Forelimb muscle (tissue), 1 donor: ENCODE results near the gene MT1H. TPM values are rescaled to one million over a fixed set of nuclear protein-coding genes. Genes with fewer than 3 reads are reported as not detected.
"Not testable (repeated sequence)": the region's sequence is repeated elsewhere in the genome, so short reads cannot be mapped to it uniquely, and the experiment has no call there.

Experiments used
- DNase-seq: peaks from one replicate; pipeline ENCODE4 v3.0.0-alpha.2; 2013; ENCODE audit warnings: low read depth
- polyA plus RNA-seq: library from polyadenylated mRNA; unstranded; fragments of 120-200 nt; gene quantifications from one replicate; pipeline ENCODE4 v1.2.1, GENCODE V29; 2013; ENCODE audit not compliant: insufficient read length

MT1H gene
- polyA plus RNA-seq, result not detected

DNA sequence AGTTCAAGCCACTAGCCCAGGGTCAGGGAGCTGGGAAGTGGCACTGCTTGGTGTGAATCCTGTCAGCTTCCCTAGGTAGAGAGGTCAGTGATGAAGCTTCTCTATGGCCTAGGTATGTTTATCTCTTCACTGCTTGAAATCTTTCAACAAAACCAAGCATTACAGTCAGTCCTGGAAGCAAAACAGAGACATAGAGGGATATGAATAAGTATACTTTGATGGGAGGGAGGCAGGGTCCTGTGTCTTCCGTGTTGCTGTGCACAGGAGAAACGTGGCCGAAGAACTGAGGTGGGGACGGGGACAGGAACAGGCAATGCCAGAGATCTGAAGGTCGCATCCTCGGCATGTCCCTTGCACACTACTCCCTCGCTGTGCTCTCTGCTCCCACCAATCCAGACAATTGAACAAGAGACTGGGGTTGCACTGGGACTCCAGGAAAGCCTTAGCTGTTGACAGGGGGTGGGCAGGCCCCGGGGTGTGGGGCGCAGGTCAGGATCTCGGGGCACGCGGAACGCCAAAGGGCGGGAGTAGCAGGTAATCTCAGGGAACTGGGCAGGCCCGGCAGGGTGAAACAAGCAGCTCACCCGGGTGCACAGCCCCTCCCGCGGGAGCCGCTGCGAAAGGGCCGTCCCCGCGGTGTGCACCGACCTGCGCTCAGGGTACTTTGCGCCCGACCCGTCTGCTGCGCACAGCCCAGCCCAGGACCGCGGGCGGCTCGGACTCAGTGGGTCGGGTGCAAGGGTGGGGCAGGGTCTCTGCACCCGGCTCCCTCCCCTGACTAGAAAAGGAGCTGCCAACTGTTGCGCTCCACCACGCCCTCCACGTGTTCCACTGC is at the start of gene MT1H:
MT1H (plus strand) TSS at position 810 of the 835 bp plus-strand sequence. CDS start 71 bp downstream, outside the sequence.
- no peak for DNase-seq

DNA sequence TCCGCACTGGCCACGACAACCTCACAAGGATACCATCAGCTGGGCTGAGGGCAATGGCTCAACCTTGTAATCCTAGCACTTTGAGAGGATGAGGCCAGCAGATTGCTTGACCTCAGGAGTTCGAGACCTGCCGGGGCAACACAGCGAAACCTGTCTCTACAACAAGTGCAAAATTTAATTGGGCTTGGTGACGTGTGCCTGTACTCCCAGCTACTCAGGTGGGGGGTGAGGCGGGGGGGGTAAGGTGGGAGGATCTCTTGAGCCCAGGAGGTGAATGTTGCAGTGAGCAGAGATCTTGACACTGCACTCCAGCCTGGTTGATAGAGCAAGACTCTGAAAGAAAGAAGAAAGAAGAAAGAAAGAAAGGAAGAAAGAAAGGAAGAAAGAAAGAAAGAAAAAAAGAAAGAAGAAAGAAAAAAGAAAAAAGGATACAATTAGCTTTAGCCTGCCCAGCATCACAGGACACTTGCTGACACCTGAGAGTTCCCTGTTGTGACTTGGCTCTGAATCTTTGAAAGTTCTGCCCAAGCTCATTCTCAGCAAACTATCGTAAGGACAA is 49.2 kb upstream of the MT1H start:
- DNase-seq, result no peak

DNA sequence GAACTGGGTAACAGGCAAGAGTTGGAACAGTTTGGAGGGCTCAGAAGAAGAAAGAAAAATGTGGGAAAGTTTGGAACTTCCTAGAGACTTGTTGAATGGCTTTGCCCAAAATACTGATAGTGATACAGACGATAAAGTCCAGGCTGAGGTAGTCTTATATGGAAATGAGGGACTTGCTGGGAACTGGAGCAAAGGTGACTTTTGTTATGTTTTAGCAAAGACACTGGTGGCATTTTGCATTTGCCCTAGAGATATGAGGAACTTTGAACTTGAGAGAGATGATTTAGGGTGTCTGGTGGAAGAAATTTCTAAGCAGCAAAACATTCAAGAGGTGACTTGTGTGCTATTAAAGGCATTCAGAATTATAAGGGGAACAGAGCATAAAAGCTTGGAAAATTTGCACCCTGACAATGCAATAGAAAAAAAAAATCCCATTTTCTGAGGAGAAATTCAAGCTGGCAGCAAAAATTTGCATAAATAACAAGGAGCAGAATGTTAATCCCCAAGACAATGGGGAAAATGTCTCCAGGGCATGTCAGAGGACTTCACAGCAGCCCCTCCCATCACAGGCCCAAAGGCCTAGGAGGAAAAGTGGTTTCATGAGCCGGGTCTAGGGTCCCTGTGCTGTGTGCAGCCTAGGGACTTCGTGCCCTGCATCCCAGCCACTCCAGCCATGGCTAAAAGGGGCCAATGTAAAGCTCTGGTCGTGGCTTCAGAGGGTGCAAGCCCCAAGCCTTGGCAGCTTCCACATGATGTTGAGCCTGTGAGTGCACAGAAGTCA is 47.8 kb upstream of the MT1H start:
- DNase-seq, result not testable (repeated sequence)

DNA sequence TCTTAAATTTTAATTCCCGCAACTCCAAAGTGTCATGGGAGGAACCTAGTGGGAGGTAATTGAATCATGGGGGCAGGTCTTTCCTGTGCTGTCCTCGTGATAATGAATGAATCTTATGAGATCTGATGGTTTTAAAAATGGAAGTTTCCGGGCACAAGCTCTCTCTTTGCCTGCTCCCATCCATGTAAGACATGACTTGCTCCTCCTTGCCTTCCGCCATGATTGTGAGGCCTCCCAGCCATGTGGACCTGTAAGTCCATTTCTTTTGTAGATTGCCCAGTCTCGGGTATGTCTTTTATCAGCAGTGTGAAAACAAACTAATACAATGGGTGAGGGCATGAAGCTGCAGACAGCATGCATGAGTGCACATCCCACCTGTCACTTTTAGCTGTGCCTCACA is 46.4 kb upstream of the MT1H start:
- not testable (repeated sequence) for DNase-seq

DNA sequence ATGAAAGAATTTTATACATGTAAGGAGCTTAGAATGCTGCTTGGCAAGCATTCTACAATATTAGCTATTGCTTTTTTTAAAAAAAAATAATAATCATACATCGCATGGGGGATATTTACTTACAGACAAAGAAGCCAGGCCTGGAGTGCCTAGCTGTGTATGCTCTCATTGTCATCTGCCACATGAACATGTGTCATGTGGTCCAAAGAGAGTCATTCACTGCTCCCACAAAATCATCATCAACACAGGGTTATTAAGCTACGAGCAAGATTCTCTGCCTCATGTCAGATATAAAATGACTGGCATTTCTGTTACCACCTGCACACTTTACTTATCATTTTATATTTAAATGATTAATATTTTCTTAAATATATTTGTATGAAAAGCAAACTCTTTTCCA is 46.0 kb upstream of the MT1H start:
- no peak for DNase-seq

DNA sequence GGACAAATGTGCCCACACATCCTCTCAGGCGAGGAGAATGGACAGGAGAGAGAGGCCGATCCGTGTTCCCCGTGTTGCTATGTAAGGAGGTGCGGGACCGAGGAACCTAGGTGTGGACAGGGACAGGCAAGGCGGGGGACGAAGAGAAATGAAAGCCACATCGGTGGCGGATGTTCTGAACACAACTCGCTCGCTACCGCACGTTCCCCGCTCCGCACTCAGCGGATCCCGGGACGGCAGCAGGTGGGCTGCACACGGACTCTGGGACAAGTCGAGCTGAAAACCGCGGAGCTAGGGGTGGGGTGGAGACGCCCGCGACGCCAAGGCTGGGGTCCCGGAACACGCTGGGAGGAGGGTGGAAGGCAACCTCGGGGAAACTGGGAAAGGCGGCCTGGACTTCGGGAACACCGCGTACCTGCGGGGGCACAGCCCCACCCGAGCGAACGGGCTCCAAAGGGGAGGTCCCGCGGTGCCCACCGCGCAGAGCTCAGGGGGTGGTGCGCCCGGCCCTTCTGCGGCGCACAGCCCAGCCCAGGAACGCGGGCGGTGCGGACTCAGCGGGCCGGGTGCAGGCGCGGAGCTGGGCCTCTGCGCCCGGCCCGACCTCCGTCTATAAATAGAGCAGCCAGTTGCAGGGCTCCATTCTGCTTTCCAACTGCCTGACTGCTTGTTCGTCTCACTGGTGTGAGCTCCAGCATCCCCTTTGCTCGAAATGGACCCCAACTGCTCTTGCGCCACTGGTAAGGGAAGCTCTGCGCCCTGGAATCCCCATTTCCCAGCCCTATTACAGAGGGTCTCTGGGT is 44.3 kb upstream of the MT1H start, which contains the start of gene MT1E:
MT1E (plus strand) TSS at position 642 of the 803 bp plus-strand sequence; CDS start at position 713, 71 bp downstream.
- no peak for DNase-seq

DNA sequence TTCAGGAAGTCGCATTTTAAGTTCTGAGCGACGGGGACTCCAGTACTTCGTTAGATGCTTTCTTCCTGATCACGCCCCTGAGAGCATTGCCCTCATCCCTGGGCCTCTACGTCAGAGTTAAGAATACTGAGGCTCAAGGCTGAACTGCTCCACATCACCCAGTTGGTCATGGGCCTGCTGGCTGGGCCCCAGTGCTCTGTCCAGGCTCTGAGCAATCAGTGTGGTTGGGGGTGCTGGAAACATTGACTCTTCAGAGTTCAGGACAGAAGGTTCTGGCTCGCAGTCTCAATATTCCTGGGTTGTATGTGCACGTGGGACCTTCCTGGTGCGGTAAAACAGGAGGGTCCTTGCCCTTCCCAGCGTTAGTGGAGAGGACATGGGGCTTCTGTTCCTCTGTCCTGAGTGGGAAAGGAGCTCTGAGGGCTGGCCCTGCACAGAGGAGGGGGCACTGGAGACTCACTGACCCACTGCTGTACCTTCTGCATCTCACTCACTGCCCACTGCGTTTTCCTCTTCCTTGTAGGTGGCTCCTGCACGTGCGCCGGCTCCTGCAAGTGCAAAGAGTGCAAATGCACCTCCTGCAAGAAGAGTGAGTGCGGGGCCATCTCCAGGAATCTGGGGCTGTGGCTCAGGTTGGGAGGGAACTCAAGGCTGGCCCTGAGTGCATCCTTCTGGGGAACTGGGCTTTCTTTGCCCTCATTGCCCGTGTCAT is 43.5 kb upstream of the MT1H start:
- no peak for DNase-seq

DNA sequence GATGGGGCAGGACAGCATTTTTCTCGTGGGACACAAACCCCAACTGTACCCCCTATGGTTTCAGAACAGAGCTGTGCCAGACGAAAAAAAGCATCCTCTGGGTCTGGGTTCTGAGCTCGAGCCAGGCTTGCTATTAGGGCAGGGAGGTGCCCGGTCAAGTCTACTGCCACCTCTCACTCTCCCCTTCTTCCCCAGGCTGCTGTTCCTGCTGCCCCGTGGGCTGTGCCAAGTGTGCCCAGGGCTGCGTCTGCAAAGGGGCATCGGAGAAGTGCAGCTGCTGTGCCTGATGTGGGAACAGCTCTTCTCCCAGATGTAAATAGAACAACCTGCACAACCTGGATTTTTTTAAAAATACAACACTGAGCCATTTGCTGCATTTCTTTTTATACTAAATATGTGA is 42.9 kb upstream of the MT1H start:
- no peak for DNase-seq

DNA sequence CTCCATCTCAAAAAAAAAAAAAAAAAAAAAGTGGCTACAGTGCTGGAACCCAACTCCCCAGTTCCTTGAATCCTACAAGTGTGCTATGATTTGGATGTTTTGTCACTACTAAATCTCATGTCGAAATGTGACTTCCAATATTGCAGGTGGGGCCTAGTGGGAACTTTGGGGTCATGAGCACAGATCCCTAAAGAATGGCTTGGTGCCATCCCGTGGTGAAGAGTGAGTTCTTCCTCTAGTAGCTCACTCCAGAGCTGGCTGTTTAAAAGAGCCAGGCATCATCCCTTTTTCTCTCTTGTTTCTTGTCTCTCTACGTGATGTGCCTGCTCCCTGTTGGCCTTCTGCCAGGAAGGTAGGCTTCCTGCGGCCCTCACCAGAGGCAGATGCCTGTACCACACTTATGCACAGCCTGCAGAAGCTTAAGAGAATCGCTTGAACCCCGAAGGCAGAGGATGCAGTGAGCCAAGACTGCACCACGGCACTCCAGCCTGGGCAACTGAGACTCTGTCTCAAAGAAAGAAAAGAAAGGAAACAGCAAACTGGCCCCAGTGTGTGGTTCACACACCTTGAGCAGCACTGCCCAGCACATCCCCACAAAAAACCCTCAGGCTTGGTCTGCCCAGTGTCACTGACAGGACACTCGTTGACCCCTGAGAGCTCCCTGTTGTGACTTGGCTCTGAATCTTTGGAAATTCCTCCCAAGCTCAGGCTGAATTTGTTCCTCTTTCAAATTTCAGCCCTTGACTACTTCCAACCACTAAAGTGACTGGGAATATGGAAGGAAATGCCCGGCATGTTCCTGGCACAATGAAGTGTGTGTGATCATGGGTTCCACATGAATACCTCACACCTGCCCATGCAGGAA is 40.9 kb upstream of the MT1H start:
- DNase-seq, result no peak

DNA sequence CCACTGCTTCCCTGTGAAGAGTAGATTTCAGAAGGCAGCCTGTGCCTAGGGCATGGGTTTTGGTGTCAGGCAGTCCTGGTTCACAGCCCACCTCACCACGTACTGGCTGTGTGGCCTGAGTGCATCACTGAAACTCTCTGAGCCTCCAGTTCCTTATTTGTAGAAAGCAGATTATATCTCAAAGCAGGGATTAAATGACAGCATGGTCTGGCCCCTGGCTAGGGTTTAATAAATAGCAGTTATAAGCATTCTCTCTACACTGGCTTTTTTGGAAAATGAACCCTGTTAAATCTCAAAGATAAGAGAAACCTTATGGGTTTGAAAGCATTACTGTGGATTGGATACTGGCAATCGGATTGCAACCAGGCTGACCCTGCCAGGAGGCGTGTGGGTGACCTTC is 40.1 kb upstream of the MT1H start:
- no peak for DNase-seq

DNA sequence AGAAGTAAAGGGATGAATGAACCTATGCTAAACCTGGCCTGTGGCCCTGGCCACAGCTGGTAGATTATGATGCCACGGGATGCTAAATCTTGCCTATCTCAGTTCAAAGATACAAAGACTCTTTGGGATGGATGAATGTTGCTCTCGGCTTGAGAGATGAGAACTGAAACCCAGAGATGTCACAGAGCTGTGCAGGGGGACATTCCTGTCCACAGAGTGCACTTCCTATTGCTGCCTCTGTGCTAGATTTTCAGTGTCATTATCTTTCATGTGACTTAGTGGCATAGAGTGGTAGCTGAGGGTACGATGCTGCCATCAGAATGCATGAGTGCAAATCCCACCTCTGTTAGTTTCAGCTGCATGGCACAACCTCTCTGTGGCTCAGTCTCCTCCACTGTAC is 39.5 kb upstream of the MT1H start:
- DNase-seq, result no peak

DNA sequence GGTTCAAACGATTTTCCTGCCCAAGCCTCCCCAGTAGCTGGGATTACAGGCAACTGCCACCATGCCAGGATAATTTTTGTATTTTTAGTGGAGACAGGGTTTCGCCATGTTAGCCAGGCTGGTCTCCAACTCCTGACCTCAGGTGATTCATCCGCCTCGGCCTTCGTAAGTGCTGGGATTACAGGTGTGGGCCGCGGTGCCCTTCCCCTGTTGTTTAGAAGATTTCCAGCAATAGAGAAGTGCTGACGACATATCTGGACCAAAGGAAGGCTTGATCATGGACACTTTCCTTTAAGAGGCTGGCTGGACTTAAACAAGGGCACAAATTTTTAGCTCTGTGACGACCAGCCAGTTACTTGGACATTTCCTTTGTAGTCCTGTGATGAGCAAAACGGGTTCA is 38.4 kb upstream of the MT1H start:
- DNase-seq, result no peak

DNA sequence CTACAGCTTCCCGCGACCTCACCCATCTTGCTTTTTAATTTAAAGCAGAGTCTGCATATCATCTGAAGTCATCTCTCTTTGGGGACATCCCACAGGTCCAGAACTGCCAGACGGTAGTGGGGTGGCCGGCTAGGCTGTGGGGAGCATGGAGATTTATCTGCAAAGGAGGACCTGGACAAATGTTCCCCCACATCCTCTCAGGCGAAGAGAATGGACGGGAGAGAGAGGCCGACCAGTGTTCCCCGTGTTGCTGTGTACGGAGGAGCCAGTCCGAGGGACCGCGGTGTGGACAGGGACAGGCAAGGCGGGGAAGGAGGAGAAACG is 37.8 kb upstream of the MT1H start:
- DNase-seq, result no peak

DNA sequence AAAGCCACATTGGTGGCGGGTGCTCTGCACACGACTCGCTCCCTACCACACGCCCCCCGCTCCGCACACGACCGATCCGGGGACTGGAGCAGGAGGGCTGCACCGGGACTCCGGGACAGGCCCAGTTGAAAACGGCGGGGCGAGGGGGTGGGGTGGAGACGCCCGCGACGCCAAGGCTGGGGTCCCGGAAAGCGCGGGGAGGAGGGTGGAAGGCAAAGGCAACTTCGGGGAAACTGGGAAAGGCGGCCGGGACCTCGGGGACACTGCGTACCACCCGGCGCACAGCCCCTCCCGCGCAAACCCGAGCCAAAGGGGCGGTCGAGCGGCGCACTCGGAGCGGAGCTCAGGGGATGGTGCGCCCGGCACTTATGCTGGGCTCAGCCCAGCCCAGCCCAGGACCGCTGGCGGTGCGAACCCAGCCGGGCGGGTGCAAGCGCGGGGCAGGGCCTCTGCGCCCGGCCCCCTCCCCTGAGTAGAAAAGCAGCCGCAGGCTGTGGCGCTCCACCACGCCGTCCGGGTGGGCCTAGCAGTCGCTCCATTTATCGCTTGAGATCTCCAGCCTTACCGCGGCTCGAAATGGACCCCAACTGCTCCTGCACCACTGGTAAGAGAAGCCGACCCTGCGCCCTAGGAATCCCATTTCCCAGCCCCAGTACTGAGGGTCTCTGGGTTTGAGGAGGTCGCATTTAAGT is 37.3 kb upstream of the MT1H start, which contains the start of gene MT1M:
MT1M (plus strand) TSS at position 504 of the 692 bp plus-strand sequence; CDS start at position 577, 73 bp downstream.
- DNase-seq, result no peak

DNA sequence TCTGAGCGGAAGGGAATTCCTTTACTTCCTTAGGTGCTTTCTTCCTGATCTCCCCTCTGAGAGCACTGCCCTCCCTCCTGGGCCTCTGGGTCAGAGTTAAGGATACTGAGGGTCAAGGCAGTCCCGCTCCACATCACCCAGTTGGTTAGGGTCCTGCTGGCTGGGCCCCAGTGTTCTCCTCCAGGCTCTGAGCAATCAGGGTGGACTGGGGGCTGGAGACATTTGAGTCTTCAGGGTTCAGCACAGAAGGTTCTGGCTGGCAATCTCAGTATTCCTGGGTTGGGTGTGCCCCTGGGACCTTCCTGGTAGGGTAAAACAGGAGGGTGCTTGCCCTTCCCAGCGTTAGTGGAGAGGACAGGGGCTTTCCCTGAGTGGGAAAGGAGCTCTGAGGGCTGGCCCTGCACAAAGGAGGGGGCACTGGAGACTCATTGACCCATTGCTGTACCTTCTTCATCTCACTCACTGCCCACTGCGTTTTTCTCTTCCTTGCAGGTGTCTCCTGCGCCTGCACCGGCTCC is 36.7 kb upstream of the MT1H start:
- no peak for DNase-seq

DNA sequence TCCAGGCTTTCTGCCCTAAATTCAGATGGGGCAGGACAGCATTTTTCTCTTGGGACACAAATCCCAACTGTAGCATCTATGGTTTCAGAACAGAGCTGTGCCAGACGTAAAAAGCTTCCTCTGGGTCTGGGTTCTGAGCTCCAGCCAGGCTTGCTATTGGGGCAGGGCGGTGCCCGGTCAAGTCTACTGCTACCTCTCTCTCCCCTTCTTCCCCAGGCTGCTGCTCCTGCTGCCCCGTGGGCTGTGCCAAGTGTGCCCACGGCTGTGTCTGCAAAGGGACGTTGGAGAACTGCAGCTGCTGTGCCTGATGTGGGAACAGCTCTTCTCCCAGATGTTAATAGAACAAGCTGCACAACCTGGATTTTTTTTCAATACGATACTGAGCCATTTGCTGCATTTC is 36.1 kb upstream of the MT1H start:
- DNase-seq, result no peak

DNA sequence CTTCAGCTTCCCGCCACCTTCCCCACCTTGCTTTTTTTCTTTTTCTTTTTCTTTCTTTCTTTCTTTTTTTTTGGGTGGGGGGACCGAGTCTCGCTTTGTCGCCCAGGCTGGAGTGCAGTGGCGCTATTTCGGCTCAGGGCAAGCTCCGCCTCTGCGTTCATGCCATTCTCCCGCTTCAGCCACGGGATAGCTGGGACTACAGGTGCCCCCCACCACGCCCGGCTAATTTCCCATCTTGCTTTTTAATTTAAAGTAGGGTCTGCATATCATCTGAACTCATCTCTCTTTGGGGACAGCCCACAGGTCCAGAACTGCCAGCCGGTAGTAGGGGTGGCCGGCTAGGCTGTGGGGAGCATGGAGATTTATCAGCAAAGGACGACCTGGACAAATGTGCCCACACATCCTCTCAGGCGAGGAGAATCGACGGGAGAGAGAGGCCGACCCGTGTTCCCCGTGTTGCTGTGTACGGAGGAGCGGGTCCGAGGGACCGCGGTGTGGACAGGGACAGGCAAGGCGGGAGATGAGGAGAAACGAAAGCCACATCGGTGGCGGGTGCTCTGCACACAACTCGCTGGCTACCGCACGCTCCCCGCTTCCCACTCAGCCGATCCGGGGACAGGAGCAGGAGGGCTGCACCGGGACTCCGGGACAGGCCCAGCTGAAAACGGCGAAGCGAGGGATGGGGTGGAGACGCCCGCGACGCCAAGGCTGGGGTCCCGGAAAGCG is 34.7 kb upstream of the MT1H start:
- no peak for DNase-seq

DNA sequence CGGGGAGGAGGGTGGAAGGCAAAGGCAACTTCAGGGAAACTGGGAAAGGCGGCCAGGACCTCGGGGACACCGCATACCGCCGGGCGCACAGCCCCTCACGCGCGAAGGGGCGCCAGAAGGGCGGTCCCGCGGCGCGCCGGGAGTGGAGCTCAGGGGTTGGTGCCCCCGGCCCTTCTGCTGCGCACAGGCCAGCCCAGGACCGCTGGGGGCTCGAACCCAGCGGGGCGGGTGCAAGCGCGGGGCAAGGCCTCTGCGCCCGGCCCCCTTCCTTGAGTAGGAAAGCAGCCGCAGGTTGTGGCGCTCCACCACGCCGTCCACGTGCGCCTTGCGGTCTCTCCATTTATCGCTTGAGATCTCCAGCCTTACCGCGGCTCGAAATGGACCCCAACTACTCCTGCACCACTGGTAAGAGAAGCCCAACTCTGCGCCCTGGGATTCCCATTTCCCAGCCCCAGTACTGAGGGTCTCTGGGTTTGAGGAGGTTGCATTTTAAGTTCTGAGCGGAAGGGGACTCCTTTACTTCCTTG is 34.1 kb upstream of the MT1H start:
- no peak for DNase-seq
